Heart right ventricle (tissue), 16 donors: ENCODE measurements around the gene ACTR3C. TPM values are rescaled to one million over a fixed set of nuclear protein-coding genes. Genes with fewer than 3 reads are reported as not detected.

ENCODE experiments used
- ATAC-seq, 8 donors: fragments of 200-7000 bp; cut with Tn5 transposase; one replicate each; pipeline ENCODE4 v1.9.1; 2020; ENCODE audit warnings: mild to moderate bottlenecking in 8 of 8, moderate library complexity in 8 of 8, moderate number of reproducible peaks in 1 of 8
- DNase-seq, 2 donors: peaks; one replicate each; pipeline ENCODE4 v3.0.0-alpha.2; 2020
- H3K27ac ChIP-seq, 10 donors: fragments of 200-600 bp; sonication (generic) in 2 of 10; one replicate each; pipeline versions ENCODE4 v1.5.0 to v1.8.0; 2020 to 2022; ENCODE audit warnings: mild to moderate bottlenecking in 3 of 10
- H3K27me3 ChIP-seq, 7 donors: fragments of 200-600 bp; one replicate each; pipeline ENCODE4 v1.8.0; 2021 to 2022; ENCODE audit warnings: mild to moderate bottlenecking in 2 of 7
- H3K36me3 ChIP-seq, 9 donors: fragments of 200-600 bp; sonication (generic) in 1 of 9; one replicate each; pipeline versions ENCODE4 v1.5.0 to v1.8.0; 2020 to 2022; ENCODE audit warnings: mild to moderate bottlenecking in 2 of 9
- H3K4me1 ChIP-seq, 9 donors: fragments of 200-600 bp; sonication (generic) in 1 of 9; one replicate each; pipeline versions ENCODE4 v1.5.0 to v1.8.0; 2020 to 2022; ENCODE audit warnings: mild to moderate bottlenecking in 4 of 9
- H3K4me3 ChIP-seq, 10 donors: fragments of 200-600 bp; sonication (generic) in 2 of 10; one replicate each; pipeline versions ENCODE4 v1.5.0 to v1.8.0; 2020 to 2022; ENCODE audit warnings: mild to moderate bottlenecking in 7 of 10, moderate library complexity in 2 of 10
- H3K9me3 ChIP-seq, 11 donors: fragments of 200-600 bp in 10 of 11; sonication (generic) in 2 of 11; one replicate each; pipeline versions ENCODE4 v1.5.0 to v1.8.0; 2013 to 2022; ENCODE audit warnings: mild to moderate bottlenecking in 2 of 11, control low read depth in 1 of 11, moderate library complexity in 1 of 11
- WGBS, 2 donors: extraction: QIAGEN DNeasy Blood & Tissue Kit; methylation state at CpG; one replicate each; pipeline ENCODE4 v1.1.7; 2013; ENCODE audit warnings: inconsistent platforms in 1 of 2; 5-methylcytosine and 5-hydroxymethylcytosine counted together
- intact Hi-C, 10 donors: fragments of 100-400 bp; cut with DNase I; formaldehyde crosslinking; loops; one replicate each; pipeline versions ENCODE4 v1.11.1 to v1.14.2; 2022
- long read RNA-seq, 3 donors: library from polyadenylated mRNA; unstranded; transcript quantifications; one replicate each; pipeline ENCODE4 v2.0.0, GENCODE V29; 2020 to 2021
- polyA plus RNA-seq, 2 donors: library from polyadenylated mRNA; stranded (reverse); fragments of 200-250 nt; gene quantifications; one replicate each; pipeline ENCODE4 v1.2.3, GENCODE V29; 2013
- total RNA-seq, 10 donors: library from RNA; stranded (reverse); fragmentation: NEBNext Ultra II Directional in 3 of 10; extraction: Animal tissue kit (Norgen Biotek cat#: 25700) in 3 of 10; gene quantifications; one replicate each; pipeline versions ENCODE4 v1.2.1 to v1.2.4, GENCODE V29; 2021 to 2023
- TF ChIP-seq, protein P1 (sequence below), 9 donors: fragments of 200-600 bp; sonication (generic) in 2 of 9; IDR thresholded peaks; one replicate each; pipeline versions ENCODE4 v1.5.0 to v1.8.0; 2021 to 2022; ENCODE audit warnings: antibody characterized with exemption in 9 of 9, mild to moderate bottlenecking in 5 of 9, moderate library complexity in 1 of 9
- donor health status: Arrhythmogenic right ventricular cardiomyopathy.
- donor health status: ischemic (EF 13 %, LVEDD 7.1; RV severe dilation, severe dysfunction).
- donor health status: healthy with polysubstance abuse.
- donor health status: DM: no; HTN: yes; CAD: no.
- donor health status: DM: no; HTN: no; CAD: no.
- donor health status: ischemic (EF 25% LVEDD 6.9; RV normal size, moderate dysfunction).
- donor health status: ischemic (EF 25% LVEDD 5.7; RV mildly dilated, moderate dysfunction).
- donor health status: healthy.
- donor health status: DM: yes; HTN: yes; CAD: no.
- donor health status: Ischemic cardiomyopathy.
- donor health status: ischemic (EF 35%, LVEDD 5.7; RV mildly dilated, moderate dysfunction).
- donor health status: nonischemic (EF 11% LVEDD 7.7; RV severe dilation, severe dysfunction).
- donor health status: DM: yes; HTN: yes; CAD: no.
- donor health status: PGD.
- donor health status: ischemic (EF 29% LVEDD 5.4; RV normal size, mild dysfunction).
- donor health status: nonischemic (EF 23%, LVEDD 6.1; RV moderate dilation, normal function).

Gene ACTR3C
- total RNA-seq (1 to 10 TPM; 2.6 to 7.0 (median 3.5) TPM), polyA plus RNA-seq (1 to 10 TPM; 2.7 to 3.5 TPM)
- long read RNA-seq, donor 1, partial matches to known transcripts = 0 of 2 reads
- long read RNA-seq, donor 1, other reads (novel, unspliced or antisense) = 2 of 2 reads
- long read RNA-seq, donor 2, partial matches to known transcripts = 0 of 4 reads
- long read RNA-seq, donor 2, other reads (novel, unspliced or antisense) = 4 of 4 reads
- long read RNA-seq, donor 3, full-length matches to known transcripts = 2 of 9 reads
- long read RNA-seq, donor 3, partial matches to known transcripts = 2 of 9 reads
- long read RNA-seq, donor 3, other reads (novel, unspliced or antisense) = 5 of 9 reads

DNA sequence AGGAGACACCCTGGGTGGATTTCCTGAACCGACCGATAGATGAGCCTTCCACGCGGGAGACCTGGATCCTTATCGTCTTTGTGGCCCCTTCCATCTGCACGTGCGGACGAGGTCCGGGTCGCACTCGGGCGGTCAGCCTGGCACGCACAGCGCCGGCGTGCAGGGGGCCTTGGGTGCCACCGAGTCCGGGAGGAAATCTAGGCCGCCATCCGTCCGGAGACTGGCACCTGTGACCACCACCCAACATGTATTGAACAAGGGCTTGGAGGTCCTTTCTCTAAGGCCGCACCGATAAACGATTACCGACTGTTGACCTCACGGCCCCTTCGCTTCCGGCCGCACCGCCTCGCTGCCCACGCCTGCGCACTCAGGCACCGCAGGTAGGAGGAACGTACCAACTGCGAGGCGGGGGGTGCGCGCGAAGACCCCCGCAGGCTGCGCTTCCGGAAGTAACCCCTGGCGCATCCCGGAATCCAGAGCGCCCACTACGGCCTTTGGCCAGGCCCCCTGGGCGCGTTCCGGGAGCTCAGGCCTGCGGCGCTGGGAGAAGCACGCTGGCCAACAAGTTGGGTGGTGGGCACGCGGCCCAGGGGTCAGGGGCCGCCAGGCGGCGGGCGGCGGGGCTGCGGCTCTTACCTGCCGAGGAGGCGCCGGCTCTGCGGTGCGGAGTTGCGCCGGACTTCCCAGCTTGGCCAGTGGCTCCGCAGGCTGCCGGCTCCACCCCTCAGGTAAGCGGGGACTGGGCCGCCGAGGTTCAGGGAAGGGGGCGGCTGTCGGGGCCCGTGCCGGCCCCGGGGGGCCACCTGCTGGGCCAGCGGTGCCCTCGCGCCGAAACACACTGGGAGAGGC, at the start of gene ACTR3C, which contains the start of gene LRRC61:
TSS of gene ACTR3C (minus strand) at position 713 of the 849 bp plus-strand sequence. CDS start 28,249 bp downstream, outside the sequence.
TSS of gene LRRC61 (plus strand) at position 523 of the 849 bp plus-strand sequence. CDS start 13,507 bp downstream, outside the sequence.
- ATAC-seq = peak; percentile 78 to 86 (median 83)
- TF ChIP-seq, protein P1, sequence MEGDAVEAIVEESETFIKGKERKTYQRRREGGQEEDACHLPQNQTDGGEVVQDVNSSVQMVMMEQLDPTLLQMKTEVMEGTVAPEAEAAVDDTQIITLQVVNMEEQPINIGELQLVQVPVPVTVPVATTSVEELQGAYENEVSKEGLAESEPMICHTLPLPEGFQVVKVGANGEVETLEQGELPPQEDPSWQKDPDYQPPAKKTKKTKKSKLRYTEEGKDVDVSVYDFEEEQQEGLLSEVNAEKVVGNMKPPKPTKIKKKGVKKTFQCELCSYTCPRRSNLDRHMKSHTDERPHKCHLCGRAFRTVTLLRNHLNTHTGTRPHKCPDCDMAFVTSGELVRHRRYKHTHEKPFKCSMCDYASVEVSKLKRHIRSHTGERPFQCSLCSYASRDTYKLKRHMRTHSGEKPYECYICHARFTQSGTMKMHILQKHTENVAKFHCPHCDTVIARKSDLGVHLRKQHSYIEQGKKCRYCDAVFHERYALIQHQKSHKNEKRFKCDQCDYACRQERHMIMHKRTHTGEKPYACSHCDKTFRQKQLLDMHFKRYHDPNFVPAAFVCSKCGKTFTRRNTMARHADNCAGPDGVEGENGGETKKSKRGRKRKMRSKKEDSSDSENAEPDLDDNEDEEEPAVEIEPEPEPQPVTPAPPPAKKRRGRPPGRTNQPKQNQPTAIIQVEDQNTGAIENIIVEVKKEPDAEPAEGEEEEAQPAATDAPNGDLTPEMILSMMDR (IDR thresholded peaks at IDR 0.05) = peak in 2 of 9 donors; percentile 6 to 16
- intact Hi-C loops = no loop called here
- 9% methylated on average over 82 of the region's 82 CpGs for WGBS, 2 donors
- H3K36me3 ChIP-seq = peaks cover 0 to 11% (median 0%) of the 10 kb centered on the region in 9 donors
- peak within 1 kb of the TSS; percentile 20 to 87 (median 68) for H3K4me3 ChIP-seq
- peaks cover 0 to 19% (median 9%) of the 10 kb centered on the region in 7 donors for H3K27me3 ChIP-seq
- H3K27ac ChIP-seq = peak within 1 kb of the TSS in 8 of 10 donors; percentile 25 to 93 (median 64)
- no peaks in the 10 kb centered on the region for H3K9me3 ChIP-seq
- H3K4me1 ChIP-seq = peaks cover 0 to 32% (median 15%) of the 10 kb centered on the region in 9 donors
- DNase-seq = peak in 1 of 2 donors; percentile 59

DNA sequence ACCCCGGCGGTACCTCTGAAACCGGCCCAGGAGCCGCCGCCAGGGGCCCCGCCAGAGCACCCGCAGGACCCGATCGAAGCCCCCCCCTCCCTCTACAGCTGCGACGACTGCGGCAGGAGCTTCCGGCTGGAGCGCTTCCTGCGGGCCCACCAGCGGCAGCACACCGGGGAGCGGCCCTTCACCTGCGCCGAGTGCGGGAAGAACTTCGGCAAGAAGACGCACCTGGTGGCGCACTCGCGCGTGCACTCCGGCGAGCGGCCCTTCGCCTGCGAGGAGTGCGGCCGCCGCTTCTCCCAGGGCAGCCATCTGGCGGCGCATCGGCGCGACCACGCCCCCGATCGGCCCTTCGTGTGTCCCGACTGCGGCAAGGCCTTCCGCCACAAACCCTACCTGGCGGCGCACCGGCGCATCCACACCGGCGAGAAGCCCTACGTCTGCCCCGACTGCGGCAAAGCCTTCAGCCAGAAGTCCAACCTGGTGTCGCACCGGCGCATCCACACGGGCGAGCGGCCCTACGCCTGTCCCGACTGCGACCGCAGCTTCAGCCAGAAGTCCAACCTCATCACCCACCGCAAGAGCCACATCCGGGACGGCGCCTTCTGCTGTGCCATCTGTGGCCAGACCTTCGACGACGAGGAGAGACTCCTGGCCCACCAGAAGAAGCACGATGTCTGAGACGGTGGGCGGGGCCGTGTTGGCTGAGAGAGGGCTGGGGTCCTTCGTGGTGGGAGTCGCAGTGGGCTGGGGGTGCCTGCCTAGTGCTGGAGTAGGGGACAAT, 49.1 kb upstream of the ACTR3C start:
- DNase-seq = no peak
- Histone ChIP-seq H3K4me1 (peaks cover 16 to 65% (median 38%) of the 10 kb centered on the region in 9 donors), H3K9me3 (no peaks in the 10 kb centered on the region), H3K27me3 (no peaks in the 10 kb centered on the region), H3K36me3 (peaks cover 0 to 57% (median 28%) of the 10 kb centered on the region in 9 donors), H3K4me3 (no peak overlapping the region), H3K27ac (peak overlapping the region in 6 of 10 donors; percentile 11 to 50 (median 42))
- TF ChIP-seq, protein P1 (IDR thresholded peaks at IDR 0.05) = no peak
- 81 to 85% methylated on average over 72 to 79 of the region's 79 CpGs for WGBS, 2 donors
- ATAC-seq = no peak
- intact Hi-C loops = no loop called here

DNA sequence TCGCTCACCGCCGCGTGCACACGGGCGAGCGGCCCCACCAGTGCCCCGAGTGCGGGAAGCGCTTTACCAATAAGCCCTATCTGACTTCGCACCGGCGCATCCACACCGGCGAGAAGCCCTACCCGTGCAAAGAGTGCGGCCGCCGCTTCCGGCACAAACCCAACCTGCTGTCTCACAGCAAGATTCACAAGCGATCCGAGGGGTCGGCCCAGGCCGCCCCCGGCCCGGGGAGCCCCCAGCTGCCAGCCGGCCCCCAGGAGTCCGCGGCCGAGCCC, 48.6 kb upstream of the ACTR3C start:
- no peaks in the 10 kb centered on the region for H3K27me3 ChIP-seq
- peaks cover 16 to 60% (median 38%) of the 10 kb centered on the region in 9 donors for H3K4me1 ChIP-seq
- no peaks in the 10 kb centered on the region for H3K9me3 ChIP-seq
- H3K36me3 ChIP-seq = peaks cover 0 to 57% (median 28%) of the 10 kb centered on the region in 9 donors
- 89 to 93% methylated on average over 30 of the region's 30 CpGs for whole genome bisulfite sequencing, 2 donors
- TF ChIP-seq, protein P1 (IDR thresholded peaks at IDR 0.05) = no peak
- intact Hi-C loops = no loop called here
- H3K4me3 ChIP-seq = no peak overlapping the region
- ATAC-seq (no peak), DNase-seq (no peak)
- no peak overlapping the region for H3K27ac ChIP-seq
